ENCODE data around the gene ZNF280D. TPM values are rescaled to one million over a fixed set of nuclear protein-coding genes. Genes with fewer than 3 reads are reported as not detected.
"Not testable (repeated sequence)": the region's sequence is repeated elsewhere in the genome, so short reads cannot be mapped to it uniquely, and the experiment has no call there.

ZNF280D gene
- polyA plus RNA-seq, 2 of the 4 experiments (the other 2 are of a cell fraction) = 13.4 to 21.8 TPM

DNA sequence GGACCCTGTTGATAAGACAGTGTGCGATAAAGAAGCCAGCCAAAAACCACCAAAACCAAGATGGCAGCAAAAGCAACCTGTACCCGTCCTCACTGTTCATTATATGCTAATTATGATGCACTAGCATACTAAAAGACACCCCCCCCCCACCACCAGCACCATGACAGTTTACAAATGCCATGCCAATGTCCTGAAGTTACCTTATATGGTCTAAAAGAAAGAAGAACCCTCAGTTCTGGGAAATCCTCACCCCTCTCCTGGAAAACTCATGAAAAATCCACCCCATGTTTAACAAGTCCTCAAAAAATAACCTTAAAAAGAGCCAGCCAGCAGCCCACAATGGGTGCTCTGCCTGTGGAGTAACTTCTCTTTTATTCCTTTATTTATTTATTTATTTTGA lies 48.4 kb upstream of the ZNF280D start:
- TF ChIP-seq FOXS1 (CRISPR knock-in tag; IDR thresholded peaks at IDR 0.05) (no peak), CTCF (IDR thresholded peaks at IDR 0.05) (no peak), MAZ (IDR thresholded peaks at IDR 0.05; ENCODE audit: borderline replicate concordance, low read depth, low read length) (no peak), HOXB13 (CRISPR knock-in tag; IDR thresholded peaks at IDR 0.05; ENCODE audit: low read depth) (no peak), CBX8 (IDR thresholded peaks at IDR 0.05) (no peak), TP53 (CRISPR knock-in tag; IDR thresholded peaks at IDR 0.05) (no peak), POLR2A (IDR thresholded peaks at IDR 0.05; ENCODE audit: low read length) (no peak), RCOR1 (IDR thresholded peaks at IDR 0.05; ENCODE audit: low read depth, low read length) (no peak), KDM1A (IDR thresholded peaks at IDR 0.05; ENCODE audit: low read depth) (no peak), MYC (IDR thresholded peaks at IDR 0.05; ENCODE audit: borderline replicate concordance, low read length) (no peak), HEYL (CRISPR knock-in tag; IDR thresholded peaks at IDR 0.05) (no peak), HMGXB4 (CRISPR knock-in tag; IDR thresholded peaks at IDR 0.05; ENCODE audit: borderline replicate concordance) (no peak), ZFP36 (IDR thresholded peaks at IDR 0.05; ENCODE audit: borderline replicate concordance, partially characterized antibody) (no peak), RNF2 (IDR thresholded peaks at IDR 0.05; ENCODE audit: borderline replicate concordance, low read depth) (no peak), SMC3 (IDR thresholded peaks at IDR 0.05) (no peak)
- TF ChIP-seq, protein P1, sequence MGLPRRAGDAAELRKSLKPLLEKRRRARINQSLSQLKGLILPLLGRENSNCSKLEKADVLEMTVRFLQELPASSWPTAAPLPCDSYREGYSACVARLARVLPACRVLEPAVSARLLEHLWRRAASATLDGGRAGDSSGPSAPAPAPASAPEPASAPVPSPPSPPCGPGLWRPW (IDR thresholded peaks at IDR 0.05) = no peak
- TF ChIP-seq, protein P2, sequence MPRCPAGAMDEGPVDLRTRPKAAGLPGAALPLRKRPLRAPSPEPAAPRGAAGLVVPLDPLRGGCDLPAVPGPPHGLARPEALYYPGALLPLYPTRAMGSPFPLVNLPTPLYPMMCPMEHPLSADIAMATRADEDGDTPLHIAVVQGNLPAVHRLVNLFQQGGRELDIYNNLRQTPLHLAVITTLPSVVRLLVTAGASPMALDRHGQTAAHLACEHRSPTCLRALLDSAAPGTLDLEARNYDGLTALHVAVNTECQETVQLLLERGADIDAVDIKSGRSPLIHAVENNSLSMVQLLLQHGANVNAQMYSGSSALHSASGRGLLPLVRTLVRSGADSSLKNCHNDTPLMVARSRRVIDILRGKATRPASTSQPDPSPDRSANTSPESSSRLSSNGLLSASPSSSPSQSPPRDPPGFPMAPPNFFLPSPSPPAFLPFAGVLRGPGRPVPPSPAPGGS (IDR thresholded peaks at IDR 0.05) = no peak
- H3K4me3 ChIP-seq = no peak overlapping the region
- H3K4me2 ChIP-seq = no peak overlapping the region
- ChIA-PET POLR2A (no interaction called here), CTCF (no interaction called here)
- no peaks in the 10 kb centered on the region for H3K4me1 ChIP-seq
- ATAC-seq (no peak), DNase-seq (ENCODE audit: low read depth in 1 of 2, low spot score in 1 of 2) (no peak), FAIRE-seq (no peak)
- H3K9me3 ChIP-seq = no peaks in the 10 kb centered on the region; the same call in 2 of the 3 replicates
- WGBS (ENCODE audit: missing lambda C conversion rate) = 50% methylated on average over 2 of the region's 2 CpGs
- H3K27ac ChIP-seq = no peak overlapping the region

- POLR2A ChIA-PET; H3K4me2 ChIP-seq; H3K27ac ChIP-seq; ATAC-seq; CTCF ChIA-PET; H3K9me3 ChIP-seq; H3K4me3 ChIP-seq; H3K4me1 ChIP-seq; FAIRE-seq; DNase-seq (ENCODE audit: low read depth in 1 of 2, low spot score in 1 of 2): not testable (repeated sequence)
- 80% methylated on average over 12 of the region's 12 CpGs for WGBS (ENCODE audit: missing lambda C conversion rate)
These were observed 46.9 kb upstream of the ZNF280D start for GRCh38 chr15:56780102-56780725.

GRCh38 chr15:56779449-56779848 lies 46.1 kb upstream of the ZNF280D start:
- H3K4me1 ChIP-seq; DNase-seq (ENCODE audit: low read depth in 1 of 2, low spot score in 1 of 2); FAIRE-seq; H3K4me3 ChIP-seq; ATAC-seq; H3K9me3 ChIP-seq; POLR2A ChIA-PET; CTCF ChIA-PET; H3K4me2 ChIP-seq; H3K27ac ChIP-seq: not testable (repeated sequence)
- WGBS (ENCODE audit: missing lambda C conversion rate) = 66% methylated on average over 13 of the region's 25 CpGs
